Measurements from ENCODE around the gene DDX53. TPM values are rescaled to one million over a fixed set of nuclear protein-coding genes. Genes with fewer than 3 reads are reported as not detected.

DDX53 gene
- not detected for total RNA-seq

- no peaks in the 10 kb centered on the region for H3K36me3 Mint-ChIP-seq
- DNase-seq (ENCODE audit: low spot score in 2 of 2) (no peak), ATAC-seq (no peak)
- no peaks in the 10 kb centered on the region for H3K9me3 Mint-ChIP-seq
- no peak within 1 kb of the TSS for H3K27ac Mint-ChIP-seq
Observed at GRCh38 chrX:22999696-23000223, at the start of gene DDX53. Gene DDX53, plus strand, starts transcription at chrX:22999960. Its CDS starts 98 bp downstream, at chrX:23000058.

GRCh38 chrX:22950269-22951266 is 49.2 kb upstream of the DDX53 start:
- Mint-ChIP-seq H3K27ac (no peak overlapping the region), H3K36me3 (no peaks in the 10 kb centered on the region), H3K9me3 (no peaks in the 10 kb centered on the region)
- ATAC-seq (no peak), DNase-seq (ENCODE audit: low spot score in 2 of 2) (no peak)

- Mint-ChIP-seq H3K9me3 (no peaks in the 10 kb centered on the region), H3K27ac (no peak overlapping the region), H3K36me3 (no peaks in the 10 kb centered on the region)
- DNase-seq (ENCODE audit: low spot score in 2 of 2) (no peak), ATAC-seq (no peak)
Observed at GRCh38 chrX:22952010-22952409, 47.8 kb upstream of the DDX53 start.

GRCh38 chrX:22958250-22958649 is 41.5 kb upstream of the DDX53 start:
- H3K36me3 Mint-ChIP-seq = no peaks in the 10 kb centered on the region
- DNase-seq (ENCODE audit: low spot score in 2 of 2) (no peak), ATAC-seq (no peak)
- no peak overlapping the region for H3K27ac Mint-ChIP-seq
- no peaks in the 10 kb centered on the region for H3K9me3 Mint-ChIP-seq

- ATAC-seq = no peak
- H3K27ac Mint-ChIP-seq = no peak overlapping the region
Observed at GRCh38 chrX:22959204-22959920, 40.4 kb upstream of the DDX53 start.

GRCh38 chrX:22963196-22963595 is 36.6 kb upstream of the DDX53 start:
- no peak for ATAC-seq
- no peaks in the 10 kb centered on the region for H3K9me3 Mint-ChIP-seq
- DNase-seq (ENCODE audit: low spot score in 2 of 2) = no peak
- no peaks in the 10 kb centered on the region for H3K36me3 Mint-ChIP-seq
- H3K27ac Mint-ChIP-seq = no peak overlapping the region

More at GRCh38 chrX:22959204-22959920, 40.4 kb upstream of the DDX53 start:
- no peak for DNase-seq (ENCODE audit: low spot score in 2 of 2)
- Mint-ChIP-seq H3K9me3 (no peaks in the 10 kb centered on the region), H3K36me3 (no peaks in the 10 kb centered on the region)

- ATAC-seq = no peak
Observed at GRCh38 chrX:22968494-22968893, 31.3 kb upstream of the DDX53 start.

GRCh38 chrX:22969411-22969810 is 30.3 kb upstream of the DDX53 start:
- Mint-ChIP-seq H3K36me3 (no peaks in the 10 kb centered on the region), H3K9me3 (no peaks in the 10 kb centered on the region), H3K27ac (no peak overlapping the region)

More at GRCh38 chrX:22968494-22968893, 31.3 kb upstream of the DDX53 start:
- no peaks in the 10 kb centered on the region for H3K9me3 Mint-ChIP-seq
- no peaks in the 10 kb centered on the region for H3K36me3 Mint-ChIP-seq
- no peak for DNase-seq (ENCODE audit: low spot score in 2 of 2)
- H3K27ac Mint-ChIP-seq = no peak overlapping the region

GRCh38 chrX:22970861-22971260 is 28.9 kb upstream of the DDX53 start:
- no peaks in the 10 kb centered on the region for H3K36me3 Mint-ChIP-seq

More at GRCh38 chrX:22969411-22969810, 30.3 kb upstream of the DDX53 start:
- ATAC-seq (no peak), DNase-seq (ENCODE audit: low spot score in 2 of 2) (no peak)

GRCh38 chrX:22974616-22975015 is 25.1 kb upstream of the DDX53 start:
- no peaks in the 10 kb centered on the region for H3K9me3 Mint-ChIP-seq
- no peak overlapping the region for H3K27ac Mint-ChIP-seq
- H3K36me3 Mint-ChIP-seq = no peaks in the 10 kb centered on the region
- ATAC-seq = no peak
- no peak for DNase-seq (ENCODE audit: low spot score in 2 of 2)

More at GRCh38 chrX:22970861-22971260, 28.9 kb upstream of the DDX53 start:
- Mint-ChIP-seq H3K9me3 (no peaks in the 10 kb centered on the region), H3K27ac (no peak overlapping the region)
- ATAC-seq (no peak), DNase-seq (ENCODE audit: low spot score in 2 of 2) (no peak)

- H3K9me3 Mint-ChIP-seq = no peaks in the 10 kb centered on the region
- ATAC-seq = no peak
- no peak for DNase-seq (ENCODE audit: low spot score in 2 of 2)
Observed at GRCh38 chrX:22975786-22976185, 24.0 kb upstream of the DDX53 start.

GRCh38 chrX:22985958-22986357 is 13.8 kb upstream of the DDX53 start:
- H3K9me3 Mint-ChIP-seq = no peaks in the 10 kb centered on the region

More at GRCh38 chrX:22975786-22976185, 24.0 kb upstream of the DDX53 start:
- no peaks in the 10 kb centered on the region for H3K36me3 Mint-ChIP-seq
- H3K27ac Mint-ChIP-seq = no peak overlapping the region

GRCh38 chrX:22987452-22987851 is 12.3 kb upstream of the DDX53 start:
- DNase-seq (ENCODE audit: low spot score in 2 of 2) (no peak), ATAC-seq (no peak)
- H3K9me3 Mint-ChIP-seq = no peaks in the 10 kb centered on the region
- H3K36me3 Mint-ChIP-seq = no peaks in the 10 kb centered on the region
- H3K27ac Mint-ChIP-seq = no peak overlapping the region

More at GRCh38 chrX:22985958-22986357, 13.8 kb upstream of the DDX53 start:
- DNase-seq (ENCODE audit: low spot score in 2 of 2) (no peak), ATAC-seq (no peak)
- H3K36me3 Mint-ChIP-seq = no peaks in the 10 kb centered on the region
- H3K27ac Mint-ChIP-seq = no peak overlapping the region

GRCh38 chrX:23003116-23003515 is 3.4 kb downstream of the DDX53 start:
- H3K36me3 Mint-ChIP-seq = peaks cover 0 to 4% of the 10 kb centered on the region in 2 donors
- H3K27ac Mint-ChIP-seq = no peak overlapping the region
- peaks cover 0 to 7% of the 10 kb centered on the region in 2 donors for H3K9me3 Mint-ChIP-seq
- no peak for ATAC-seq
- DNase-seq (ENCODE audit: low spot score in 2 of 2) = no peak

GRCh38 chrX:23008431-23009099 is 8.8 kb downstream of the DDX53 start:
- no peak for DNase-seq (ENCODE audit: low spot score in 2 of 2)
- no peak overlapping the region for H3K27ac Mint-ChIP-seq
- peaks cover 0 to 4% of the 10 kb centered on the region in 2 donors for H3K36me3 Mint-ChIP-seq
- H3K9me3 Mint-ChIP-seq = peaks cover 0 to 7% of the 10 kb centered on the region in 2 donors
- no peak for ATAC-seq

- ATAC-seq (peak; percentile 22 to 26), DNase-seq (ENCODE audit: low spot score in 2 of 2) (no peak)
- Mint-ChIP-seq H3K36me3 (peaks cover 0 to under 1% of the 10 kb centered on the region in 2 donors), H3K9me3 (peaks cover 0 to 3% of the 10 kb centered on the region in 2 donors), H3K27ac (no peak overlapping the region)
Observed at GRCh38 chrX:23012162-23012561, 12.4 kb downstream of the DDX53 start.
